Activated T-helper 9 cell treated with anti-CD3 and anti-CD28 coated beads, Interleukin-2, amount 50 U/mL, for 16 hours (primary cell): ENCODE data around the gene FAAH.
"Not testable (repeated sequence)": the region's sequence is repeated elsewhere in the genome, so short reads cannot be mapped to it uniquely, and the experiment has no call there.

Experiments
- DNase-seq: peaks from one replicate; pipeline ENCODE4 v3.0.0-alpha.2; 2020; ENCODE audit warnings: low read depth

The FAAH gene

DNA sequence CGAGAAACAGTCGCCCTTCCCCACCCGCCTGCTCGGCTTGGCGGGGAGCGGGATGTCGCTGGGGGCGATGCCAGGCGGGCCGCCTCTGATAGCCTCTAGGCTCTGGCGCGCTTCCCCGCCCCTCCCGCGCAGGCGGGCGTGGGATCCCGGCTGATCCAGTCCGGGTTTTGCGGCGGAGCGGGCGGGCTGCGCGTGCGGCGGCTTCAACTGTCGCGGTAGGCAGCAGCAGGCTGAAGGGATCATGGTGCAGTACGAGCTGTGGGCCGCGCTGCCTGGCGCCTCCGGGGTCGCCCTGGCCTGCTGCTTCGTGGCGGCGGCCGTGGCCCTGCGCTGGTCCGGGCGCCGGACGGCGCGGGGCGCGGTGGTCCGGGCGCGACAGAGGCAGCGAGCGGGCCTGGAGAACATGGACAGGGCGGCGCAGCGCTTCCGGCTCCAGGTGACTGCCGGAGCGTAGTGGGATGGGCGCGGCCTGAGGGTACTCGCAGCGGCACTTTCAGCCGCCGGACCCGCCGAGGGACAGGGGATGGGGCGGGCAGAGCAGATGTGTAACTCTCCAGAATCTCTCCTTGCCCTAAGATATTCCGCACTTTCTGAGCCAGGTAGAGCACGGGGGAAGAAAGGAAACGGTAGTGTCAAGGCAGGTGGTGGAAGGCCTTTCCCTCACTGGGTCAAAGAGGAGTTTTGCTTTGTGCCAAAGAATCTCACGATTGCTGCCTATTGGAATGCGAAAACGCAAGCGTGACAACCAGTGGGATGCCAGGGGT lies at the start of gene FAAH:
Gene FAAH, plus strand, starts transcription at position 210 of the 764 bp plus-strand sequence. Its CDS starts 32 bp downstream, at position 242.
- no peak for DNase-seq

DNA sequence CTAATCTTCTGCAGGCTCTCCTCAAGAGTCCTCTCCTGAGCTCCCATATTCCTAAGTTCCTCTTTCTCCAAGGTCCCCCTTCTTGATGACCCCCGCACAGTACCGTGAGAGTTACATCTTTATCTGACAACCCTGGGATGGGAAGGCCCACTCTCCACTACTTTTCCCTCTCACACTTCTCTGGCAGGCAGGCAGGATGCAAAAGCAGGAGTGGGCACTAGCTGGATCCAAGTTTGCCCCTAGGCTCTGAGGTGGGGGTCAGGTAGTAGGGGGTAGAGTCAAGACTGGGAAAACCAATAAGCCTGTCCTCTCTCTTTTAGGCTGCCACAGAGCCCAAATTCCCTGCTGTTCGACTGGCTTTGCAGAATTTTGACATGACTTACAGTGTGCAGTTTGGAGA lies 49.6 kb upstream of the FAAH start:
- DNase-seq, result no peak

- no peak for DNase-seq
Measured at GRCh38 chr1:46345281-46345680, 48.8 kb upstream of the FAAH start.

- DNase-seq, result no peak
Measured at GRCh38 chr1:46352363-46352762, 41.8 kb upstream of the FAAH start.

DNA sequence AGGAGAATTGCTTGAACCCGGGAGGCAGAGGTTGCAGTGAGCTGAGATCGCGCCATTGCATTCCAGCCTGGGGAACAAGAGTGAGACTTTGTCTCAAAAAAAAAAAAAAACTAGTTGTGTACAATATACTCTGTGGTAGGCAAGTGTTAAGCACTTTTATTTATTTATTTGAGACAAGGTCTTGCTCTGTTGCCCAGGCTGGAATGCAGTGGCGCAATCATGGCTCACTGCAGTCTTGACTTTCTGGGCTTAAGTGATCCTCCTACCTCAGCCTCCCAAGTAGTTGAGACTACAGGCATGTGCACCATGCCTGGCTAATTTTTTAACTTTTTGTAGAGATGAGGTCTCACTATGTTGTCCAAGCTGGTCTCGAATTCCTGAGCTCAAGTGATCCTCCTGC lies 38.2 kb upstream of the FAAH start:
- DNase-seq, result not testable (repeated sequence)

GRCh38 chr1:46362158-46362557 lies 32.0 kb upstream of the FAAH start:
- no peak for DNase-seq

DNA sequence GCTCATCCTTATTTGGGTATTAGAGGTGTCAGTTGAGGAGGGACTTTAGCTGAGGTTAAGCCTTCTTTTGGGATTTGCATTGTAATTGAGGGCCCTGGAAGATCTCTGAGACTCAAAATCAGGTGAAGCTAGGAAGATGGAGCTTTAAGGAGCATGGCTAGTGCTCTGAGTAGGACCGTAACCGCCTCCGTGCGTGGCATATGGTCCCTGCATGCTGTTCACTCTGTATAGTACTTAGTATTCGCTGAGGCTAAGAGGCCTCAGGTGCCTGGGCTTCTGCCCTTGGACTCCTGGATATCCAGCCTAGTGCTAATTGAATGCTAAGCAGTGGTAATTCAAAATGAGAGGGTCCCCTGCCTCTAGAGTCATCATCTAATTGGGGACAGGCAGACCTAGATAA lies 31.0 kb upstream of the FAAH start:
- no peak for DNase-seq

DNA sequence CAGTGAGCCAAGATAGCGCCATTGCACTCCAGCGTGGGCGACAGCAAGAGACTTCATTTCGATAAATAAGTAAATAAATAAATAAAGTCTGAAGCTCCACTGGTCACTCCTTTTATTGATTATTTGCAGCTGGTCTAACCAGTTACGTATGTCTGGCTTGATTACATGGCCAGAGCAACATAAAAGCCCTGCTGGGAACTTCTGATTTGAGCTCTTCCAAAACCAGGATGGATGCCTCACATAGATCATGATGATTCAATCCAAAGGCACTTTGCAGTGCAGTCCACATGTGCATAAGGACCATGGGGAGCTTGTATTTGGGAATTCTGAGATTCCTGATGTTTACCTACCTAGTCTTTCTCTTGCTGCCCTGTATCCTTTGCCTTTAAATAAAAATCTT lies 29.5 kb upstream of the FAAH start:
- DNase-seq, result no peak

DNA sequence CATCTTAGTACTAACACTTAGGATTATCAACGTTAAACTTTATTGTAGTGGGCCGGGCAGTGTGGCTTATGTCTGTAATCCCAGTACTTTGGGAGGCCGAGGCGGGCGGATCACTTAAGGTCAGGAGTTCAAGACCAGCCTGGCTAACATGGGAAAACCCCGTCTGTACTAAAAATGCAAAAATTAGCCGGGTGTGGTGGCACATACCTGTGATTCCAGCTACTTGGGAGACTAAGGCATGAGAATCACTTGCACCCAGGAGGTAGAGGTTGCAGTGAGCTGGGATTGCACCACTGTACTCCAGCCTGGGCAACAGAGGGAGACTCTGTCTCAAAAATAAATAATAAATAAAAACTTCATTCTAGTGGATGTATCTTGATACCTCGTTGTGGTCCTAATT lies 28.3 kb upstream of the FAAH start:
- not testable (repeated sequence) for DNase-seq

- DNase-seq, result no peak
Measured at GRCh38 chr1:46367072-46367471, 27.0 kb upstream of the FAAH start.

GRCh38 chr1:46367701-46368100 lies 26.4 kb upstream of the FAAH start:
- DNase-seq, result not testable (repeated sequence)

DNA sequence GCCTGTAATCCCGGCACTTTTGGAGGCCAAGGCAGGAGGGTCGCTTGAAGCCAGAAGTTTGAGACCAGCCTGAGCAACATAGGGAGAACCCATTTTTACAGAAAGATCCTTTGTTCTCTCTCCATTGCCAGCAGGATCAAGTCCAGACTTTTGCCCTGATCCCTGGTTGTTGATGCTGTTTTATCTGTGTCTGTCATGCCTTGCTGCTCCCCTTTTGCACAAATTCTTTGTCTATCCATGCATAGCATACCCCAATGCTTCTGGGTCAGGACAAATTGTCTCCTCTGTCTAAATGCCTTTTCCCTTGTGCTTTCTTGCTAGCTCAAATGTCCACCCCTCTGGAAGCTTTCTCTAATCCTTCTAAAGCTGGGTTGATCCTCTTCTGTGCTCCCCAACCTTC lies 25.3 kb upstream of the FAAH start:
- DNase-seq, result no peak

DNA sequence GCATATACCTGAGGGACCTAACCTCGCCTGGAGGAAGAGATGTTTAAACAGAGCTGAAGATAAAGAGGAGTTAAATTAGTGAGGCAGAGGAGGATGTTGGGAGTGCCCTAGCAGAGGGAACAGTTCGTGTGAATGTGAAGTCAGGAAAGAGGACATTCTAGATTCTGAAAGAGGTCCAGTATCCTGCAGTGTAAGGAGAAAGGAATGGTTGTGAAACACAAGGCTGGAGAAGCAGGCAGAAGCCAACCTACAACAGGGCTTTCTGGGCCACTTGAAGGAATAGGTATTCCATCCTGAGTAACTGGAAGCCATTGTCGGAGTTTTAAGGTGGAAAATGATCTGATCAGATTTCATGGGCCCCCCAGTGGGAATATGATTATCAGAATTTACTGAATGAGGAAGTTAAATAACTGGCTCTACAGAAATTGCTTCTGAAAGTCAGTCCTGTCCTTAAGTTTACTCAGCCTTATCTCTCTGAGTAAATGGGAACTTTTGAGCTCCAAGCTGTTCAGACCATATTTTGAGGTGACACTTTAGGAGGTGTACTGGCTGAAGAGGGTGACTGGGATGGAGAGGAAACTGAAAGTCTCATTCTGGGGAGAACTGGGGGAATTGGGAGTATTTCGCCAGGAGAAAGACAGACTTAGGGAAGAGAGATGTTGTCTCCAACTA lies 24.4 kb upstream of the FAAH start:
- no peak for DNase-seq

DNA sequence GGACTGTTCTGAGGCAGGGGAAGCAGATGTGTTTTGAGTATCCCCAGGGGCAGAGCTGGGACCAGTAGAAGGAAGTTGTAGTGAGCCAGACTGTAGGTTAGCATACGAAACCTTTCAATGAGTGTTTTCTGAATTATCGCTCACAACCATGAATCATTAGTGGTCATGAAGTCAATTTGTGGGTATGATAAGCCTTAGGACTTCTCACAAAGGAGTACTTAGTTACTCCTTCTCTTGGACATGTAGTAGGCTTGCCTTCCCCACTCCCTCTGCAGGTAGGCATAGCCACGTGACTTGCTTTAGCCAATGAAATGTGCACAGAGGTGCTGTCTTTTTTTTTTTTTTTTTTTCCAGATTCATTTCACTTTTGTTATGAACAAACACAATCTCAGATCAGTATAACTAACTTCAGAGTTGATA lies 23.9 kb upstream of the FAAH start:
- DNase-seq, result no peak

- no peak for DNase-seq
Measured at GRCh38 chr1:46372431-46372830, 21.7 kb upstream of the FAAH start.

DNA sequence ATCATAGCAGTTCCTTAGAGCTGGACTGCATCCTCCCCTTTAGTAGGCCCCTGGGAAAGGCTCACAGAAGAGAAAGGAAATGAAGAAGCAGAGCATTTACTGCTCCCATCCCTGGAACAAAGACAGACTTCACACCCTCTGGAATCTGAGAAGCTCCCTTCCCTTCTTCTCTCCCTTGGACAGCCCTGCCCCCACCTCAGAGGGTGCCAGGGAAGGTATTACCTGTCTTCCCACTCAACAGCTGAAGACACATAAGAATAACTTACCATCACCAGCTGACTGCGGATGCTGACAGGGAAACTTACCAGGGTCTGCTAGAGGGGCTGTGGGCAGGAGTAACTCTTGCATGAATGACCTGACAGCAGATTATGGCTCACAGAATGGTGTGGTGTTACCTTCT lies 14.1 kb upstream of the FAAH start:
- DNase-seq, result no peak

GRCh38 chr1:46380508-46380907 lies 13.6 kb upstream of the FAAH start:
- no peak for DNase-seq

DNA sequence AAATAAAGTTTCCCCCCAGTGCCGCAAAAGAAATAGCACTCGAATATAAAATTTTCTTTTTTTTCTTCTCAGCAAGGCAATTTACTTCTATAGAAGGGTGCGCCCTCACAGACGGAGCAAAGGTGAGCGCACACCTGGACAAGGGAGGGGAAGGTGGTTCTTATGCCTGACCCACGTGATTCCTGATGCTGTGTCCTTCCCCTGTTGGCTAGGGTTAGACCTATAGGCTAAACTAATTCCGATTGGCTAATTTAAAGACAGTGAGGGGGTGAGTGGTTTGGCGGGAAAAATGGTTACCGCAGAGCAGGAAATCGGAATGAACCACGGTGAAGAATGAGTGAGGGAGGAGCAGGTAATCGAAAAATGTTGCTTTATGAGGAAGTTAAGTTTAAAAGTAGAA lies 607 bp upstream of the FAAH start:
- no peak for DNase-seq

DNA sequence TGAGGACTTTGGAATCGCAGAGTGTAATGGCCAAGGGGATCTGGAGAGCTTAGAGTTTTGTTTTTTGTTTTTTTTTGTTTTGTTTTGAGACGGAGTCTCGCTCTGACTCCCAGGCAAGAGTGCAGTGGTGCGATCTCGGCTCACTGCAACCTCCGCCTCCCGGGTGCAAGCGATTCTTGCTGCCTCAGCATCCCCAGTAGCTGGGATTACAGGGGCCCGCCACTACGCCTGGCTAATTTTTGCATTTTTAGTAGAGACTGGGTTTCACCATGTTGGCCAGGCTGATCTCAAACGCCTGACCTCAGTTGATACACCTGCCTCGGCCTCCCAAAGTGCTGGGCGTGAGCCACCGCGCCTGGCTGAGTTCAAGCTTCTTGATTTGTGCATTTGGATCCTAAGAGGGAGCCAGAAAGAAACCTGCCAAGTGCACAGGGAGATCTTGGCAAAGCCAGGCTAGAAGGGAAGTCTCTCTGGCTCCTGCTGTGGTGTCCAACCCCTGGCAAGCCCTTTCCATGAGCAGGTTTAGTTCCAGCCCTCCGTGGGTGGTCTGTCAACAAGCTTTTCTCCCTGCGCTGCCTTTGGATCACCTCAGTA lies 852 bp downstream of the FAAH start:
- no peak for DNase-seq

DNA sequence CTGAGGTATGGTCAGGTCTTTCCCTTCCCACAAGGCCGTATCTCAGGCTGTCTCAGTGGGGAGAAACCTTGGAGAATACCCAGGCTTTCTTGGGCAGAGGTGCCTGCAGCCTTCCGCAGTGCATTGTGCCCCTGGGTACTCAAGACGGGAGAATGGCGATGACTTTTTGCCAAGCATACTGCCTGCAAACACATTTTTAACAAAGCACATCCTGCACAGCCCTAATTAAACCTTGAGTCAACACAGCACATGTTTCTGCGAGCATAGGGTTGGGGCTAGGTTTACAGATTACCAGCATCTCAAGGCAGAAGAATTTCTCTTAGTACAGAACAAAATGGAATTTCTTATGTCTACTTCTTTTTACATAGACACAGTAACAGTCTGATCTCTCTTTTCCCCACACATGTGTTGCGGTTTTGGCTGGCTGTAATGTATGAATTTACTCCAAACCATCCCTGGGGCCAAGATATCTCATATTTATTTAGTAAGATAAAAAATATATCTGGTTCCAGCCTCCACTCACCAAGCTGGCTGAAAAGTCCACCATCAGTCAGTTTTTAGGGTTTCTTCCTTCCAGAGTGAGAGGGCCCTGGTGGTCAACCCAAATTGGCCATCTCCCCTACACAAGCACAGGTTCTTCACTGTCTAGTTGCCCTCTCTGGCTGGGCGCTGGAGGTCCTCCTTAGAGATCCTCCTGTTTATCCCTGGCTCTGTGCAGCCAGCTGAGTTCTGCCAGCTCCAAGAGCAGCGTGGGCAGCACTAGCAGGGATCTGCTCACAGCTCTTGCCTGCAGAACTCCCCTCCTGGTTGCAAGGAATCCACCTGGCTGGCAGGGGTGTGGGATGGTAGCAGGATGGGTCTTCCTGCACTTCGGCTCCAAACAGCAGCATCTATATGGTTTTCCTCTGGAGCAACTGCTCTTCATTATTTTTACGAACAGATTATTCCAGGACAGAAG lies 2.6 kb downstream of the FAAH start:
- no peak for DNase-seq

DNA sequence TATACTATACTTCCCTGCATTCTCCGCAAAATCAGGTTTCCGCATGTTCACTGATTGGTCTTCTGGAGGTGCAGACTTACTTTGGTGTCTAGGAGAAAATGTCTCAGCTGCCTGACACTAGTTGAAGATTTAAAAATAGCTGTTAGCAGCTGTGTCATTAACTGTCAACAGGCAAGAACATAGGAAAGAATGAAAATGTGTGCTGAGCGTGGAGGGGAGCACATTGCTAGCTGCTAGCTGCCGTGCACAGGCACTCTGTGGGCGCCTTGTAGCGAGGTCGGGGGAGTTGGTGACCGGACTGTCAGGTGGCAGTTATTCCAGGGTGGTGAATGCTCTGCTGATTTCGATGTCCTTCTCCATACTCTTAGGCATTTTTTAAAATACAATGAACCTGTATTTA lies 5.2 kb downstream of the FAAH start:
- no peak for DNase-seq

DNA sequence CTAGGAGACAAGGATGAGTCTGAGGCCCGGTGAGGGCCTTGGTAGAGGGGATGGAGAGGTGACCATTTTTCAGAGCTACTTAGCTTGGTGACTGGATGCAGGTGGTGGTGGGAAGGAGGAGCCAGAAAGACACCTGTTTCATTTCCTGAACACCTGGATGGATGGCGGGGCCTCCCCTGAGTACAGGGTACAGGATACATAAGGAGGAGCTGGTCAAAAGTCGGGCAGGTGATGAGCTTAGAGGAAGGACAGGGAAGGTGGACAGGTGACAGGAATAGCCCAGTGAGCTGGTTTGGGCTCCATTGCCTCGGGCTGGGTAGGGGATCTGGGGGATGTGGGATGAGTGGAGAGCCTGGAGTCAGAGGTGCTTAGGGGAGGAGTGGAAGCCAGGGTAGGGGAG lies 6.3 kb downstream of the FAAH start:
- DNase-seq, result no peak
